ENCODE measurements around the gene MEPCE.

- no peak for TF ChIP-seq CTCF (IDR thresholded peaks at IDR 0.05)
- TF ChIP-seq POLR2A (IDR thresholded peaks at IDR 0.05), result no peak
Observed at GRCh38 chr7:100475549-100475948, 45.9 kb downstream of the MEPCE start.

Measured in gastroesophageal sphincter (tissue), 3 donors.